Measurements from ENCODE around the gene OR2B2.

The OR2B2 gene

GRCh38 chr6:27870291-27870870 lies 41.8 kb downstream of the OR2B2 start:
- peak overlapping the region; percentile 81 for H3K4me3 ChIP-seq (ENCODE audit: low read depth, low read length)
- TF ChIP-seq MAX (IDR thresholded peaks at IDR 0.05; ENCODE audit: low read depth, low read length) (0 out of 2 replicates have a peak, but pooled peaks have one; percentile 2), POLR2A (IDR thresholded peaks at IDR 0.05; ENCODE audit: extremely low read depth, insufficient read length) (no peak), MYC (IDR thresholded peaks at IDR 0.05; ENCODE audit: low read depth, low read length) (no peak)
- no peak for DNase-seq (ENCODE audit: low read depth)

- TF ChIP-seq MYC (IDR thresholded peaks at IDR 0.05; ENCODE audit: low read depth, low read length) (no peak), MAX (IDR thresholded peaks at IDR 0.05; ENCODE audit: low read depth, low read length) (no peak), POLR2A (IDR thresholded peaks at IDR 0.05; ENCODE audit: extremely low read depth, insufficient read length) (no peak), CTCF (IDR thresholded peaks at IDR 0.05; ENCODE audit: low read depth, low read length) (no peak)
- DNase-seq (ENCODE audit: low read depth): peak; percentile 50
Measured at GRCh38 chr6:27868311-27868710, 43.9 kb downstream of the OR2B2 start.

GRCh38 chr6:27867945-27868300 lies 44.3 kb downstream of the OR2B2 start:
- TF ChIP-seq POLR2A (IDR thresholded peaks at IDR 0.05; ENCODE audit: extremely low read depth, insufficient read length) (no peak), MAX (IDR thresholded peaks at IDR 0.05; ENCODE audit: low read depth, low read length) (no peak)
- DNase-seq (ENCODE audit: low read depth): peak; percentile 61
- peak overlapping the region; percentile 70 for H3K4me3 ChIP-seq (ENCODE audit: low read depth, low read length)

More at GRCh38 chr6:27868311-27868710, 43.9 kb downstream of the OR2B2 start:
- no peak overlapping the region for H3K4me3 ChIP-seq (ENCODE audit: low read depth, low read length)

- H3K4me3 ChIP-seq (ENCODE audit: low read depth, low read length): peak overlapping the region; percentile 70
- DNase-seq (ENCODE audit: low read depth): peak; percentile 97
- TF ChIP-seq POLR2A (IDR thresholded peaks at IDR 0.05; ENCODE audit: extremely low read depth, insufficient read length): peak; percentile 99
- no peak for TF ChIP-seq CTCF (IDR thresholded peaks at IDR 0.05; ENCODE audit: low read depth, low read length)
Measured at GRCh38 chr6:27867051-27867944, 44.9 kb downstream of the OR2B2 start.

- TF ChIP-seq CTCF (IDR thresholded peaks at IDR 0.05; ENCODE audit: low read depth, low read length): no peak
- no peak; the same call in 1 of the 2 replicates for TF ChIP-seq MYC (IDR thresholded peaks at IDR 0.05; ENCODE audit: low read depth, low read length)
- TF ChIP-seq MAX (IDR thresholded peaks at IDR 0.05; ENCODE audit: low read depth, low read length): no peak
- TF ChIP-seq POLR2A (IDR thresholded peaks at IDR 0.05; ENCODE audit: extremely low read depth, insufficient read length): peak; percentile 62
- DNase-seq (ENCODE audit: low read depth): peak; percentile 92
- peak overlapping the region; percentile 70 for H3K4me3 ChIP-seq (ENCODE audit: low read depth, low read length)
Measured at GRCh38 chr6:27866357-27867050, 45.7 kb downstream of the OR2B2 start.

- peak; percentile 84 for DNase-seq (ENCODE audit: low read depth)
- peak overlapping the region; percentile 70 for H3K4me3 ChIP-seq (ENCODE audit: low read depth, low read length)
- no peak for TF ChIP-seq POLR2A (IDR thresholded peaks at IDR 0.05; ENCODE audit: extremely low read depth, insufficient read length)
- no peak; the same call in 1 of the 2 replicates for TF ChIP-seq MYC (IDR thresholded peaks at IDR 0.05; ENCODE audit: low read depth, low read length)
- 0 out of 2 replicates have a peak, but pooled peaks have one; percentile 35 for TF ChIP-seq MAX (IDR thresholded peaks at IDR 0.05; ENCODE audit: low read depth, low read length)
- TF ChIP-seq CTCF (IDR thresholded peaks at IDR 0.05; ENCODE audit: low read depth, low read length): no peak
Measured at GRCh38 chr6:27865850-27866356, 46.3 kb downstream of the OR2B2 start.

All from NB4 (cell line).